ENCODE measurements around the gene DUSP6. TPM values are rescaled to one million over a fixed set of nuclear protein-coding genes. Genes with fewer than 3 reads are reported as not detected.

DUSP6 gene
- total and polyA plus RNA-seq, 2 of the 8 experiments (the other 6 are each of a cell fraction or from before 2014, with no cell fraction given): 99.3 to 179 TPM

DNA sequence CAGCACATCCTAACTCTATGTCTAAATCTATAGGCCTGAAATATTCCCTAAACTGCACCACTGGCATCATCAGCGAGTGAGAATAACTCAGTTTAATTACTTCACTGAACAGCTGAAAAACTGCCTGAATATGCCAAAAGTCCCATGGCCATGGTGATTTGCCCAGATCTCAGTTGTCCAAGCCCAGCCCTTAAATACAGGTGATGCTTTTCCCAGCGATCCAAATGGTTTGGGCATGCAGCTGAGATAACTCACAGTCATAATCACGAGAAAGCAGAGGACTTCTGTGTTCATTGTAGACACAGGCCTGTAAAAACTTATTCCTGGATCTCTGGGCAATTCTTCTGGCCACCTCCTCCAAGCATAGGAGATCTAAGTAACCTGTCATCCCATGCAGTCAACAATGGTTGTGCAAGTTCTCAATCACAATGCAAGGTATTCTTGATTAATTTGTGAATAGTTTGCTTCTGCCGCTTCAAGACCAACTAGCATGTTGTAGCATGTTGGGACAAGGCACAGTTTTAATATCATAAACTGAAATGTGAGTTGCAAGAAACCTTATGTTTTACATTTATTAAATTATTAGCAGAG is 40.5 kb downstream of the DUSP6 start (continued):
- TF ChIP-seq, protein P1, sequence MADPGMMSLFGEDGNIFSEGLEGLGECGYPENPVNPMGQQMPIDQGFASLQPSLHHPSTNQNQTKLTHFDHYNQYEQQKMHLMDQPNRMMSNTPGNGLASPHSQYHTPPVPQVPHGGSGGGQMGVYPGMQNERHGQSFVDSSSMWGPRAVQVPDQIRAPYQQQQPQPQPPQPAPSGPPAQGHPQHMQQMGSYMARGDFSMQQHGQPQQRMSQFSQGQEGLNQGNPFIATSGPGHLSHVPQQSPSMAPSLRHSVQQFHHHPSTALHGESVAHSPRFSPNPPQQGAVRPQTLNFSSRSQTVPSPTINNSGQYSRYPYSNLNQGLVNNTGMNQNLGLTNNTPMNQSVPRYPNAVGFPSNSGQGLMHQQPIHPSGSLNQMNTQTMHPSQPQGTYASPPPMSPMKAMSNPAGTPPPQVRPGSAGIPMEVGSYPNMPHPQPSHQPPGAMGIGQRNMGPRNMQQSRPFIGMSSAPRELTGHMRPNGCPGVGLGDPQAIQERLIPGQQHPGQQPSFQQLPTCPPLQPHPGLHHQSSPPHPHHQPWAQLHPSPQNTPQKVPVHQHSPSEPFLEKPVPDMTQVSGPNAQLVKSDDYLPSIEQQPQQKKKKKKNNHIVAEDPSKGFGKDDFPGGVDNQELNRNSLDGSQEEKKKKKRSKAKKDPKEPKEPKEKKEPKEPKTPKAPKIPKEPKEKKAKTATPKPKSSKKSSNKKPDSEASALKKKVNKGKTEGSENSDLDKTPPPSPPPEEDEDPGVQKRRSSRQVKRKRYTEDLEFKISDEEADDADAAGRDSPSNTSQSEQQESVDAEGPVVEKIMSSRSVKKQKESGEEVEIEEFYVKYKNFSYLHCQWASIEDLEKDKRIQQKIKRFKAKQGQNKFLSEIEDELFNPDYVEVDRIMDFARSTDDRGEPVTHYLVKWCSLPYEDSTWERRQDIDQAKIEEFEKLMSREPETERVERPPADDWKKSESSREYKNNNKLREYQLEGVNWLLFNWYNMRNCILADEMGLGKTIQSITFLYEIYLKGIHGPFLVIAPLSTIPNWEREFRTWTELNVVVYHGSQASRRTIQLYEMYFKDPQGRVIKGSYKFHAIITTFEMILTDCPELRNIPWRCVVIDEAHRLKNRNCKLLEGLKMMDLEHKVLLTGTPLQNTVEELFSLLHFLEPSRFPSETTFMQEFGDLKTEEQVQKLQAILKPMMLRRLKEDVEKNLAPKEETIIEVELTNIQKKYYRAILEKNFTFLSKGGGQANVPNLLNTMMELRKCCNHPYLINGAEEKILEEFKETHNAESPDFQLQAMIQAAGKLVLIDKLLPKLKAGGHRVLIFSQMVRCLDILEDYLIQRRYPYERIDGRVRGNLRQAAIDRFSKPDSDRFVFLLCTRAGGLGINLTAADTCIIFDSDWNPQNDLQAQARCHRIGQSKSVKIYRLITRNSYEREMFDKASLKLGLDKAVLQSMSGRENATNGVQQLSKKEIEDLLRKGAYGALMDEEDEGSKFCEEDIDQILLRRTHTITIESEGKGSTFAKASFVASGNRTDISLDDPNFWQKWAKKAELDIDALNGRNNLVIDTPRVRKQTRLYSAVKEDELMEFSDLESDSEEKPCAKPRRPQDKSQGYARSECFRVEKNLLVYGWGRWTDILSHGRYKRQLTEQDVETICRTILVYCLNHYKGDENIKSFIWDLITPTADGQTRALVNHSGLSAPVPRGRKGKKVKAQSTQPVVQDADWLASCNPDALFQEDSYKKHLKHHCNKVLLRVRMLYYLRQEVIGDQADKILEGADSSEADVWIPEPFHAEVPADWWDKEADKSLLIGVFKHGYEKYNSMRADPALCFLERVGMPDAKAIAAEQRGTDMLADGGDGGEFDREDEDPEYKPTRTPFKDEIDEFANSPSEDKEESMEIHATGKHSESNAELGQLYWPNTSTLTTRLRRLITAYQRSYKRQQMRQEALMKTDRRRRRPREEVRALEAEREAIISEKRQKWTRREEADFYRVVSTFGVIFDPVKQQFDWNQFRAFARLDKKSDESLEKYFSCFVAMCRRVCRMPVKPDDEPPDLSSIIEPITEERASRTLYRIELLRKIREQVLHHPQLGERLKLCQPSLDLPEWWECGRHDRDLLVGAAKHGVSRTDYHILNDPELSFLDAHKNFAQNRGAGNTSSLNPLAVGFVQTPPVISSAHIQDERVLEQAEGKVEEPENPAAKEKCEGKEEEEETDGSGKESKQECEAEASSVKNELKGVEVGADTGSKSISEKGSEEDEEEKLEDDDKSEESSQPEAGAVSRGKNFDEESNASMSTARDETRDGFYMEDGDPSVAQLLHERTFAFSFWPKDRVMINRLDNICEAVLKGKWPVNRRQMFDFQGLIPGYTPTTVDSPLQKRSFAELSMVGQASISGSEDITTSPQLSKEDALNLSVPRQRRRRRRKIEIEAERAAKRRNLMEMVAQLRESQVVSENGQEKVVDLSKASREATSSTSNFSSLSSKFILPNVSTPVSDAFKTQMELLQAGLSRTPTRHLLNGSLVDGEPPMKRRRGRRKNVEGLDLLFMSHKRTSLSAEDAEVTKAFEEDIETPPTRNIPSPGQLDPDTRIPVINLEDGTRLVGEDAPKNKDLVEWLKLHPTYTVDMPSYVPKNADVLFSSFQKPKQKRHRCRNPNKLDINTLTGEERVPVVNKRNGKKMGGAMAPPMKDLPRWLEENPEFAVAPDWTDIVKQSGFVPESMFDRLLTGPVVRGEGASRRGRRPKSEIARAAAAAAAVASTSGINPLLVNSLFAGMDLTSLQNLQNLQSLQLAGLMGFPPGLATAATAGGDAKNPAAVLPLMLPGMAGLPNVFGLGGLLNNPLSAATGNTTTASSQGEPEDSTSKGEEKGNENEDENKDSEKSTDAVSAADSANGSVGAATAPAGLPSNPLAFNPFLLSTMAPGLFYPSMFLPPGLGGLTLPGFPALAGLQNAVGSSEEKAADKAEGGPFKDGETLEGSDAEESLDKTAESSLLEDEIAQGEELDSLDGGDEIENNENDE (IDR thresholded peaks at IDR 0.05; ENCODE audit: insufficient replicate concordance, low read length): no peak
- TF ChIP-seq RXRA (IDR thresholded peaks at IDR 0.05; ENCODE audit: insufficient read depth, low read depth, low read length) (no peak), KDM4A (IDR thresholded peaks at IDR 0.05; ENCODE audit: low read depth, low read length, severe bottlenecking) (no peak), EP300 (IDR thresholded peaks at IDR 0.05; ENCODE audit: borderline replicate concordance in 1 of 2, low read depth in 2 of 2, low read length in 2 of 2) (no peak), CREB1 (IDR thresholded peaks at IDR 0.05) (no peak), JUND (IDR thresholded peaks at IDR 0.05; ENCODE audit: low read length) (no peak), YY1 (IDR thresholded peaks at IDR 0.05; ENCODE audit: low read depth, low read length) (no peak), GABPA (IDR thresholded peaks at IDR 0.05; ENCODE audit: borderline replicate concordance, insufficient read depth, low read length) (no peak), EZH2 (IDR thresholded peaks at IDR 0.05; ENCODE audit: low read depth, low read length, severe bottlenecking) (no peak), CTBP2 (IDR thresholded peaks at IDR 0.05; ENCODE audit: borderline replicate concordance, insufficient read depth, insufficient read length, low read length) (no peak), BCL11A (IDR thresholded peaks at IDR 0.05; ENCODE audit: low read depth in 2 of 2, low read length in 2 of 2) (no peak)
